ENCODE data around the gene PCDHA8.
"Not testable (repeated sequence)": the region's sequence is repeated elsewhere in the genome, so short reads cannot be mapped to it uniquely, and the experiment has no call there.

The PCDHA8 gene

DNA sequence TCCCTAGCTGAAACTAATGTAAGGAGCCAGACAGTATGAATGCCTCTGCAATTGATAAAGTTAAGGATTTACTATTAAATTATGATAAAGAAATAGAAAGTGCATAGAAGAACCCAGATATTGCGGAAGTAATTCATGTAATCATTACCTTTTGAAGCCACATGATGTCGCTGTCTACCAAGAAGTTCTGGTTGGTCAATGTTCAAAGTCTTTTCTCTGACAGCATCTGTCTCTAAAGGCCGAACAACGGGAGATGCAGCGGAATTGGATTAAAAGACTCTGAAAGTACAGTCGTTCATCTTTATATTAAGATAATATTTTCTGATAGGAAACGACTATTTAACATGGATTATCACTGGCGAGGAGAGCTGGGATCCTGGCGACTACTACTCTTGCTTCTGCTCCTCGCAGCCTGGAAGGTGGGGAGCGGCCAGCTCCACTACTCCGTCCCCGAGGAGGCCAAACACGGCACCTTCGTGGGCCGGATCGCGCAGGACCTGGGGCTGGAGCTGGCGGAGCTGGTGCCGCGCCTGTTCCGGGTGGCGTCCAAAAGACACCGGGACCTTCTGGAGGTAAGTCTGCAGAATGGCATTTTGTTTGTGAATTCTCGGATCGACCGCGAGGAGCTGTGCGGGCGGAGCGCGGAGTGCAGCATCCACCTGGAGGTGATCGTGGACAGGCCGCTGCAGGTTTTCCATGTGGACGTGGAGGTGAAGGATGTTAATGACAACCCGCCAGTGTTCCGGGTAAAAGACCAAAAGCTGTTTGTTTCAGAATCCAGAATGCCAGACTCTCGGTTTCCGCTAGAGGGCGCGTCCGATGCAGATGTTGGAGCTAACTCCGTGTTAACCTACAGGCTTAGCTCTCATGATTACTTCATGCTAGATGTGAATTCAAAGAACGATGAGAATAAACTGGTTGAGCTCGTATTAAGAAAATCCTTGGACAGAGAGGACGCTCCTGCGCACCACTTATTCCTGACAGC, at the start of gene PCDHA8:
Gene PCDHA8 (plus strand): TSS at position 210 of the 985 bp plus-strand sequence. CDS start 135 bp downstream, at position 345.
- no peak for DNase-seq (ENCODE audit: low read depth in 2 of 2)

- no peak for DNase-seq (ENCODE audit: low read depth in 2 of 2)
Measured at GRCh38 chr5:140794595-140795258, 46.3 kb upstream of the PCDHA8 start, which contains the start of gene PCDHA2. PCDHA2 (plus strand) TSS chr5:140794852.

GRCh38 chr5:140795259-140795641, 45.7 kb upstream of the PCDHA8 start:
- DNase-seq (ENCODE audit: low read depth in 2 of 2): no peak

- DNase-seq (ENCODE audit: low read depth in 2 of 2): not testable (repeated sequence)
Measured at GRCh38 chr5:140796072-140796717, 44.8 kb upstream of the PCDHA8 start.

DNA sequence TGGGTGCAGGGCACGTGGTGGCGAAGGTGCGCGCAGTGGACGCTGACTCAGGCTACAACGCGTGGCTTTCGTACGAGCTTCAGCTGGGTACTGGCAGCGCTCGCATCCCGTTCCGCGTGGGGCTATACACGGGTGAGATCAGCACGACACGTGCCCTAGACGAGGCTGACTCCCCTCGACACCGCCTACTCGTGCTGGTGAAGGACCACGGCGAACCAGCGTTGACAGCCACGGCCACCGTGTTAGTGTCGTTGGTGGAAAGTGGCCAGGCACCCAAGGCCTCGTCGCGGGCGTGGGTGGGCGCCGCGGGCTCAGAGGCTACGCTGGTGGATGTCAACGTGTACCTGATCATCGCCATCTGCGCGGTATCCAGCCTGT, 44.3 kb upstream of the PCDHA8 start:
- DNase-seq (ENCODE audit: low read depth in 2 of 2): no peak

GRCh38 chr5:140800816-140801493, 40.0 kb upstream of the PCDHA8 start, which contains the start of gene PCDHA3:
PCDHA3 (plus strand) TSS chr5:140801057.
- no peak for DNase-seq (ENCODE audit: low read depth in 2 of 2)

DNA sequence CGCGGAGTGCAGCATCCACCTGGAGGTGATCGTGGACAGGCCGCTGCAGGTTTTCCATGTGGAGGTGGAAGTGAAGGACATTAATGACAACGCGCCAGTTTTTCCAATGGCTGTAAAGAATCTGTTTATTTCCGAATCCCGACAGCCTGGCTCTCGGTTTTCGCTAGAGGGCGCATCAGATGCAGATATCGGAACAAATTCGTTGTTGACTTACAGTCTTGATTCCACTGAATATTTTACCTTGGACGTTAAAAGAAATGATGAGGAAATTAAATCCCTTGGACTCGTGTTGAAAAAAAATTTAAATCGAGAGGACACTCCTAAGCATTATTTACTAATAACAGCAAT, 39.5 kb upstream of the PCDHA8 start:
- DNase-seq (ENCODE audit: low read depth in 2 of 2): no peak

GRCh38 chr5:140802381-140802780, 38.6 kb upstream of the PCDHA8 start:
- not testable (repeated sequence) for DNase-seq (ENCODE audit: low read depth in 2 of 2)

DNA sequence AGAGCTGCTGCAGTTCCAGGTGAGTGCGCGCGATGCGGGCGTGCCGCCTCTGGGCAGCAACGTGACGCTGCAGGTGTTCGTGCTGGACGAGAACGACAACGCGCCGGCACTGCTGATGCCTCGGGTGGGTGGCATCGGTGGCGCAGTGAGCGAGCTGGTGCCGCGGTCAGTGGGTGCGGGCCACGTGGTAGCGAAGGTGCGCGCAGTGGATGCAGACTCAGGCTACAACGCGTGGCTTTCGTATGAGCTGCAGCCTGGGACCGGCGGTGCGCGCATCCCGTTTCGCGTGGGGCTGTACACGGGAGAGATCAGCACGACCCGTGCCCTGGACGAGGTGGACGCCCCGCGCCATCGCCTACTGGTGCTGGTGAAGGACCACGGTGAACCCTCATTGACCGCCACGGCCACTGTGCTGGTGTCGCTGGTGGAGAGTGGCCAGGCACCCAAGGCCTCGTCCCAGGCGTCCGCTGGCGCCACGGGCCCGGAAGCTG, 38.2 kb upstream of the PCDHA8 start:
- DNase-seq (ENCODE audit: low read depth in 2 of 2): no peak

- no peak for DNase-seq (ENCODE audit: low read depth in 2 of 2)
Measured at GRCh38 chr5:140806834-140807775, 33.9 kb upstream of the PCDHA8 start, which contains the start of gene PCDHA4. PCDHA4 (plus strand) TSS chr5:140807068.

DNA sequence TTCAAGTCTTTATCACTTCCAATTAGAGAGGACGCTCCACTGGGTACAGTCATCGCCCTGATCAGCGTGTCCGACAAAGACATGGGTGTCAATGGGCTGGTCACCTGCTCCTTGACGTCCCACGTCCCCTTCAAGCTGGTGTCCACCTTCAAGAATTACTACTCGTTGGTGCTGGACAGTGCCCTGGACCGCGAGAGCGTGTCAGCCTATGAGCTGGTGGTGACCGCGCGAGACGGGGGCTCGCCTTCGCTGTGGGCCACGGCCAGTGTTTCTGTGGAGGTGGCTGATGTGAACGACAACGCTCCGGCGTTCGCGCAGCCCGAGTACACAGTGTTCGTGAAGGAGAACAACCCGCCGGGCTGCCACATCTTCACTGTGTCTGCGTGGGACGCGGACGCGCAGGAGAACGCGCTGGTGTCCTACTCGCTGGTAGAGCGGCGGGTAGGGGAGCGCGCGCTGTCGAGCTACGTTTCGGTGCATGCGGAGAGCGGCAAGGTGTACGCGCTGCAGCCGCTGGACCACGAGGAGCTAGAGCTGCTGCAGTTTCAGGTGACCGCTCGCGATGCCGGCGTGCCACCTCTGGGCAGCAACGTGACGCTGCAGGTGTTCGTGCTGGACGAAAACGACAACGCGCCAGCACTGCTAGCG, 32.6 kb upstream of the PCDHA8 start:
- not testable (repeated sequence) for DNase-seq (ENCODE audit: low read depth in 2 of 2)

GRCh38 chr5:140808889-140809291, 32.1 kb upstream of the PCDHA8 start:
- no peak for DNase-seq (ENCODE audit: low read depth in 2 of 2)

DNA sequence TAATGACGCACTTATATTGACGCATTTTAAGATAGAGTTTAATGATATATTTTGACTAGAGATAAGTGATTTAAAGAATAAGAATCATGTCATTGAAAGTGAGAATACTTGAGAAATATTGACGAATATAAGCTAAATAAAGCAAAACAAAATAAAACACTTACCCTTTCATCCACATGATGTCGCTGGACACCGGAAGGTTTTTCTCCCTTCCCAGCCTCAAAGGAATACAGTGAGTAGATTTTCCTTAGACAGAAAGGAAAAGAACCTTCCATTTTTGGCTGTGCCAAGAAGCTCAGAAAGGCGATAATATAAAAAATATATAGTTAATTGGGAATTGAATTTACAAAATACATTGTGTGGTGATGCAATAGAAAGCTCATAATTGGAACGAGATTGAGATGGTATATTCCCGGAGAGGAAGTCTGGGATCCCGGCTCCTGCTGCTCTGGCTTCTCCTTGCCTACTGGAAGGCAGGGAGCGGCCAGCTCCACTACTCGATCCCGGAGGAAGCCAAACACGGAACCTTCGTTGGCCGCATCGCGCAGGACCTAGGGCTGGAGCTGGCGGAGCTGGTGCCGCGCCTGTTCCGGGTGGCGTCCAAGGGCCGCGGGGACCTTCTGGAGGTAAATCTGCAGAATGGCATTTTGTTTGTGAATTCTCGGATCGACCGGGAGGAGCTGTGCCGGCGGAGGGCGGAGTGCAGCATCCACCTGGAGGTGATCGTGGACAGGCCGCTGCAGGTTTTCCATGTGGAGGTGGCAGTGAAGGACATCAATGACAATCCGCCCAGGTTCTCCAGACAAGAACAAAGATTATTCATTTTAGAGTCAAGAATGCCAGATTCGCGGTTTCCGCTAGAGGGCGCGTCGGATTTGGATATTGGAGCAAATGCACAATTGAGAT, 19.4 kb upstream of the PCDHA8 start, which contains the start of gene PCDHA5:
Gene PCDHA5 (plus strand): TSS at position 239 of the 906 bp plus-strand sequence.
- no peak for DNase-seq (ENCODE audit: low read depth in 2 of 2)

DNA sequence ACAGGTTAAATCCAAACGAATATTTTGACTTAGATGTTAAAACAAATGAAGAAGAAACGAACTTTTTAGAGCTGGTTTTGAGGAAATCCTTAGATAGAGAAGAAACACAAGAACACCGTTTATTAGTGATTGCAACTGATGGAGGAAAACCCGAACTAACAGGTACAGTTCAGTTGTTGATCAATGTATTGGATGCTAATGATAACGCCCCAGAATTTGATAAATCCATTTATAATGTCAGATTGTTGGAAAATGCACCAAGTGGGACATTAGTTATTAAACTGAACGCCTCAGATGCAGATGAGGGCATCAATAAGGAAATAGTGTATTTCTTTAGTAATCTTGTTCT, 18.7 kb upstream of the PCDHA8 start:
- no peak for DNase-seq (ENCODE audit: low read depth in 2 of 2)

GRCh38 chr5:140822969-140823368, 18.0 kb upstream of the PCDHA8 start:
- DNase-seq (ENCODE audit: low read depth in 2 of 2): not testable (repeated sequence)

DNA sequence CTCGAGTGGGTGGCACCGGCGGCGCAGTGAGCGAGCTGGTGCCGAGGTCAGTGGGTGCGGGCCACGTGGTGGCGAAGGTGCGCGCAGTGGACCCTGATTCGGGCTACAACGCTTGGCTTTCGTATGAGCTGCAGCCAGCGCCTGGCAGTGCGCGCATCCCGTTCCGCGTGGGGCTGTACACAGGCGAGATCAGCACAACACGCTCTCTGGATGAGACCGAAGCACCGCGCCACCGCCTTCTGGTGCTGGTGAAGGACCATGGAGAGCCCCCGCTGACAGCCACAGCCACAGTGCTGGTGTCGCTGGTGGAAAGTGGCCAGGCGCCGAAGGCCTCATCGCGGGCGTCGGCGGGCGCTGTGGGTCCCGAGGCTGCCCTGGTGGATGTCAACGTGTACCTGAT, 17.5 kb upstream of the PCDHA8 start:
- DNase-seq (ENCODE audit: low read depth in 2 of 2): no peak

DNA sequence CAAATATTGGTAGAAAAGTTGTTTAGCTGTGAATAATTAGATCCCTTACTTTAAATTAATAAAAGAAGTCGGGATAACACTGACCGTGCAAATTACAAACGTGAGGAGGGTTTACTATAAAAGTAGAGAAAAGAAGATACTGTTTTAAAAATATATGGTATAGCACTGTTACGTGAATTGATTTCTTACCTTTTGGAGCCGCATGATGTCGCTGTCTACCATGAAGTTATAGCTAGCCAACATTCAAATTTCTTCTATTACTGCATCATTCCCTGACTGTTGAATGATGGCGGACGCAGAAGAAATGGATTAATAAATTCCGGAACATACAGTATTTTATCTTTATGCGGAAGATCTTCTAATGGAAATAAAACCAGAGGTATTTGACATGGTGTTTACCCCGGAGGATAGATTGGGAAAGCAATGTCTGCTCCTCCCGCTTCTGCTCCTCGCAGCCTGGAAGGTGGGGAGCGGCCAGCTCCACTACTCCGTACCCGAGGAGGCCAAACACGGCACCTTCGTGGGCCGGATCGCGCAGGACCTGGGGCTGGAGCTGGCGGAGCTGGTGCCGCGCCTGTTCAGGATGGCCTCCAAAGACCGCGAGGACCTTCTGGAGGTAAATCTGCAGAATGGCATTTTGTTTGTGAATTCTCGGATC, 13.2 kb upstream of the PCDHA8 start, which contains the start of gene PCDHA6:
Gene PCDHA6 (plus strand): TSS at position 257 of the 658 bp plus-strand sequence. CDS start 132 bp downstream, at position 389.
- no peak for DNase-seq (ENCODE audit: low read depth in 2 of 2)

DNA sequence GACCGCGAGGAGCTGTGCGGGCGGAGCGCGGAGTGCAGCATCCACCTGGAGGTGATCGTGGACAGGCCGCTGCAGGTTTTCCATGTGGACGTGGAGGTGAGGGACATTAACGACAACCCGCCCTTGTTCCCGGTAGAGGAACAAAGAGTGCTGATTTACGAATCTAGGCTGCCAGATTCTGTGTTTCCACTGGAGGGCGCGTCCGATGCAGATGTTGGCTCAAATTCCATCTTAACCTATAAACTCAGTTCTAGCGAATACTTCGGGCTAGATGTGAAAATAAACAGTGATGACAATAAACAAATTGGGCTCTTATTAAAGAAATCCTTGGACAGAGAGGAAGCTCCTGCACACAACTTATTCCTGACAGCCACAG, 12.6 kb upstream of the PCDHA8 start:
- DNase-seq (ENCODE audit: low read depth in 2 of 2): no peak
